Mesodermal cell (in vitro differentiated cells): ENCODE data around the gene KLK10.

Source experiments
- H3K27ac ChIP-seq: 2 replicates; pipeline ENCODE4 v1.7.0; 2013; ENCODE audit warnings: mild to moderate bottlenecking, low read depth, low read length, moderate library complexity; ENCODE audit not compliant: severe bottlenecking
- H3K36me3 ChIP-seq: 2 replicates; pipeline ENCODE4 v1.7.1; 2013; ENCODE audit warnings: mild to moderate bottlenecking, low read length, moderate library complexity; ENCODE audit not compliant: control insufficient read depth, insufficient read depth
- H3K4me1 ChIP-seq: one replicate; pipeline ENCODE4 v1.7.1; 2013; ENCODE audit warnings: mild to moderate bottlenecking, low read length; ENCODE audit not compliant: insufficient read depth, control insufficient read depth, poor library complexity, severe bottlenecking
- H3K4me3 ChIP-seq: 2 replicates; pipeline ENCODE4 v1.7.0; 2013; ENCODE audit warnings: low read length, control low read depth, mild to moderate bottlenecking; ENCODE audit not compliant: insufficient read depth, poor library complexity, severe bottlenecking; ENCODE audit errors: extremely low read depth
- H3K9me3 ChIP-seq: 2 replicates; pipeline ENCODE4 v1.7.1; 2013; ENCODE audit warnings: mild to moderate bottlenecking, low read length, moderate library complexity; ENCODE audit not compliant: control insufficient read depth
- WGBS, 2 experiments: methylation state at CpG; one replicate each; pipeline ENCODE4 v1.1.5; 2013; ENCODE audit warnings: missing lambda C conversion rate in 2 of 2; ENCODE audit not compliant: insufficient coverage in 2 of 2; 5-methylcytosine and 5-hydroxymethylcytosine counted together

The KLK10 gene

DNA sequence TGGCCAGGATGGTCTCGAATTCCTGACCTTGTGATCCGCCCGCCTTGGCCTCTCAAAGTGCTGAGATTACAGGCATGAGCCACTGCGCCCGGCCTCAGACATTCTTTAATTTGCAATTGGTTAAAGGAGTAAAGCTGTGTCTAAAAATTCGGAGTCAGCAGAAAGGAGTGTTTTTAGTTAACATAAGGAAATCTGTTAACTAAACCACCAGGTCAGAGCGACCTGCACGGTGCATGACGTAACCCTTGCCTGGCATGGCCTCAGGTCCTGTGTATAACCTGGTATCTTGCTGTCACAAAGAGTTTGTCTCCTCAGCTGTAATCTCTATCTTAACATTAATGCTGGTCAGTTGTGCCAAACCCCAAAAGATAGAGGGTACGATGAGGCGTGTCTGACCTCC is 24.8 kb upstream of the KLK10 start:
- WGBS, 2 experiments = 84 to 86% methylated on average over 8 to 9 of the region's 11 CpGs
- no peak overlapping the region for H3K4me3 ChIP-seq
- no peaks in the 10 kb centered on the region for H3K4me1 ChIP-seq
- H3K9me3 ChIP-seq = no peaks in the 10 kb centered on the region
- no peaks in the 10 kb centered on the region for H3K36me3 ChIP-seq
- no peak overlapping the region for H3K27ac ChIP-seq

DNA sequence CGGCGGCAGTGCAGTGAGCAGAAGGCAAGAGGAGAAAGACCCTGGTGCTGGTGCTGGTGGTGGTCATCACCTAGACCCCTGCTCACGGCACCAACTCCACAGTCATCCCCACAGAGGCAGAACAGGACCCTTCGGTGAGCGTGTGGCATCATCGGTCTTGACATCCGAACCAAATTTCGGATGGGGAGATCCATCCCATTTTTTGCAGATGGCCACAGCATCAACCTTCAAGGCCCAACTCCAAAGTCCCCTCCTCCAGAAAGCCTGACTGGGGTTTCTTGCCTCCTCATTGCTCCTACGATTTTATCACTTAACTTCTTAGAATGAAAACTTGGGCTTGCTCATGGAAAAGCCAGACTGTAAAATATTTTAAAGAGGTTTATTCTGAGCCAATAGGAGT is 24.0 kb upstream of the KLK10 start:
- H3K9me3 ChIP-seq = no peaks in the 10 kb centered on the region
- 91 to 100% methylated on average over 5 to 8 of the region's 9 CpGs for WGBS, 2 experiments
- no peak overlapping the region for H3K27ac ChIP-seq
- H3K4me1 ChIP-seq = no peaks in the 10 kb centered on the region
- H3K36me3 ChIP-seq = no peaks in the 10 kb centered on the region
- no peak overlapping the region for H3K4me3 ChIP-seq

DNA sequence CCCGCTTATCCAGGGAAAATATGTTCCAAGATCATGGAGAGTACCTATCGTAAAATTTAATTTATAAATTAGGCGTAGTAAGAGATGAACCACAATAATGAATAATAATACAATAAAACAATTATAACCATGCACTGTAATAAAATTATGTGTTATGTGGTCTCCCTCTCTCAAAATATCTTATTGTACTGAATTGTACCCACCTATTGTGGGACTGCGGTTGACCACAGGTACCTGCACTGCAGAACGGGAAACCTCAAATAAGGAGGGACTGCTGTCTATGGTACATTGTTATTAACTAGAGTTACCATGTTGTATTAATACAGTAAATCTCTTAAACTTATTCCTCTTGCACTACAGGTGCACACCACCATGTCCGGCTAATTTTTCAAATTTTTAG is 20.6 kb upstream of the KLK10 start:
- Histone ChIP-seq H3K4me3 (no peak overlapping the region), H3K4me1 (no peaks in the 10 kb centered on the region), H3K9me3 (no peaks in the 10 kb centered on the region), H3K27ac (no peak overlapping the region), H3K36me3 (no peaks in the 10 kb centered on the region)
- WGBS, 2 experiments = no CpG with 5 or more reads among the region's 6 CpGs

DNA sequence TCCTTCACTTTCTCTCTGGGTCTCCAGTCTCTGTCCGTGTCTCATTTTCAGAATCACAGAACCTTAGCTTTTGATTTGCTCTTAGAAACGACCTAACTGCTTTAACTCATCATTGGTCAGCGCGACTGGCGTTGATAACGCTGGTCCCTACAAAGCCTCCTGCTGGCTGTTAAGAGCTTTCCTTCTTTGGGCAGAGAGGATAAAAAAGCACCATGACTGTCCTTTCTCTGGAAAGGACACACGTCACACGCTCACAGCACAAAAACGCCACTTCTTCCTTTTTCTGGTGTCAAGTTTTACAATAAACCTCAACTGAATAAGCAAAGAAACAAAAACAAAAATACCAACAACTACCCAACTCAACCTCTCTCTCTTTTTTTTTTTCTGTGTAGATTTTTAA is 17.0 kb upstream of the KLK10 start:
- WGBS, 2 experiments = 62 to 68% methylated on average over 6 to 7 of the region's 9 CpGs
- Histone ChIP-seq H3K4me3 (no peak overlapping the region), H3K36me3 (no peaks in the 10 kb centered on the region), H3K27ac (no peak overlapping the region), H3K4me1 (no peaks in the 10 kb centered on the region), H3K9me3 (no peaks in the 10 kb centered on the region)

DNA sequence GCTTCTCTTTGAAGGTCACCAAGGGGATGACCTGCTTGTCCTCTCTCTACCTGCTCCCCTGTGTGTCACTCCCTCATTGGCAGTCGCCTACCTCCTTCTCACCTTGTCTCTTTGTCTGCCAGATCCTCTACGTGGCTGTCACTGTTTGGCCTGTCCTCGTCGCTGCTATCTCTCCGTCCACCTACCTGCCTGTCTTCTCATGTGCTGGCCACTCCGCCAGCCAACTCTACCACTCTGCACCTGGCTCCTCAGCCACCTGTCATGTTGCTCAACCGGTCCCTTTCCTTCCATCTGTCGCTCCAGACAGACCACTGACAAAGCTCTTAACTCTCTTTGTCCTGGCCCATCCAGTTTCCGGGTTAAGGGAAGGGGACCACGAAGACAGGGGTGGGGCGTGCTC is 15.2 kb upstream of the KLK10 start, which contains the start of gene KLK12:
Gene KLK12, minus strand, starts transcription at position 299 of the 400 bp plus-strand sequence. CDS start 381 bp downstream, outside the sequence.
- Histone ChIP-seq H3K36me3 (no peaks in the 10 kb centered on the region), H3K4me1 (no peaks in the 10 kb centered on the region), H3K27ac (no peak within 1 kb of the TSS), H3K9me3 (no peaks in the 10 kb centered on the region), H3K4me3 (no peak within 1 kb of the TSS)
- 72 to 85% methylated on average over 8 to 9 of the region's 11 CpGs for WGBS, 2 experiments

DNA sequence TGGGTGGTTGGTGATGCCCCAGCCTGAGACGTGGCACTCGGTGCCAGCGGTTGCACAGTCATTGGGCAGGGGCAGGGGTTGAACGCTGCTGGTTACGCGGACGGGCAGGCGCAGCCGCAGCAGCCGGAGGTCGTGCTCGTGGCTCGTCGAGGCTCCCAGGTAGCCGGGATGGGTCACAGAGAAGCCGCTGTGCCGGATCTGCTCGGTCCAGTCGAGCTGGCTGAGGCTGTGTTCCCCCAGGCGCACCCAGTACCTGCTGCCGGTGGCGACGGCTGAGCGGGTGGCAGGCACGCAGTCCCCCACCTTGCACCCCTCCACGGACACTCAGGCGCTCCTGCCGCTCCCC is 12.3 kb upstream of the KLK10 start:
- 94% methylated on average over 19 to 28 of the region's 28 CpGs for WGBS, 2 experiments
- Histone ChIP-seq H3K4me1 (no peaks in the 10 kb centered on the region), H3K4me3 (no peak overlapping the region), H3K9me3 (no peaks in the 10 kb centered on the region), H3K27ac (no peak overlapping the region), H3K36me3 (no peaks in the 10 kb centered on the region)

DNA sequence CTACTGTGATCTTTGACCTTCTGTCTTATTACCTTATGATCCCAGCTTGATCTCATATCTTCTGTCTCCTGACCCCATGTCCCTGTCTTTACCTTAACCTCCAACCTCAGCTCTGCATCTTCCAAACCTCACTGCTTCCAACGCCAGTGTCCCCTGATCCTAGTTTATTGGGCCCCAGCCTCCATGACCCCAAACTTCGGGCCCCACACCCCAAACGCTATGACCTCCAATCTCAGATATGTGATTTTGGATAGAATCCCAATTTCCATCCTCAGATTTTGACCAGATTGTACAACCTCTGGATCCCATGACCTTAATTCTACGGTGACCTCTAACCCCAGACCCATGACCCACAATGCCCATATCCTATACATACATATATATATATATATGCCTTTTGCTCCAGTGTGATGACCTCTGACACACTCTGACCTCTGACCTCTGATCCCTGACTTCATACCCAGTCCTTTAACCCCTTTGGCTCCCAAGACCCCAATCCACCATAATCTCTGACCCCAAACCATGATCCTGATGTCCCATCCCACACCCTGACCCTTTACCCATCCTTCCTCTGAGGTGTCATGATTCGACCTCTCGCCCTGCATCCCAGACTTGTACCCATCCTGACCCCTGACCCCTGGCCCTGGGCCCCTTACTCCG is 11.8 kb upstream of the KLK10 start:
- Histone ChIP-seq H3K9me3 (no peaks in the 10 kb centered on the region), H3K27ac (no peak overlapping the region), H3K4me1 (no peaks in the 10 kb centered on the region), H3K4me3 (no peak overlapping the region), H3K36me3 (no peaks in the 10 kb centered on the region)
- 94 to 95% methylated on average over 5 to 6 of the region's 7 CpGs for WGBS, 2 experiments

DNA sequence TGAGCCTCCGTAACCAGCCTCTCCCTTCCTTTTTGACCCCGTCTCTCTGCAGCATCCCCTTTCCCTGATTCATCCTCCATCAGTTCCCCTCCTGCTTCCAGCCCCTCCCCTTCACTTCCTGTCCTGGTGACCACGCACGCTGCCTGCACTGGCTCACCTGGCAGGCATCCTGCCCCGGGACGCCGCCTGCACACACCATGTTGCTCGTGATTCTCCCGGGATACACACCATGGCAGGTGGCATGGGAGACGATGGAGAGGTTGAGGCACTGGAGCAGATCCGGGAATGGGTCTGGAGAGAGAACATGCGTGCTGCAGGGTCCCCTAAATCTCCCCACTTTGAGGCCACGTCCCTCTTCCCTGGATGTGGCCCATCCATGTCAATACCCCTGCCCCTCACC is 11.1 kb upstream of the KLK10 start:
- no peaks in the 10 kb centered on the region for H3K36me3 ChIP-seq
- no peaks in the 10 kb centered on the region for H3K9me3 ChIP-seq
- no peaks in the 10 kb centered on the region for H3K4me1 ChIP-seq
- WGBS, 2 experiments = 90 to 91% methylated on average over 7 to 10 of the region's 13 CpGs
- H3K27ac ChIP-seq = no peak overlapping the region
- no peak overlapping the region for H3K4me3 ChIP-seq

DNA sequence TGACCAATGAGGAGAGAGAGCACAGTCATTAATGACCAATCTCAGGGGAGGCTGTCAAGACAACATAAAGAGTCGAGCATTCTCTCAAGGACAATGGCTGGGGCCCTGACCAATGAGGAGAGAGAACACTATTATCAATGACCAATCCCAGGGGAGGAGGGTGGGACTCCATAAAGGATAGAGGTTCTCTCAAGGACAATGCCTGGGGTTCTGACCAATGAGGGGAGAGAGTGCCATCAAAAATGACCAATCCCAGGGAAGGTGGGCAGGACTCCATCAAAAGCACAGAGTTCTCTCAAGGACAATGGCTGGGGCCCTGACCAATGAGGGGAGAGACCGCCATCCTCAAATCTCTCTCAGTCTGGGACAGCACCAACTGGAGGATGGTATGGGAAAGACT is 10.2 kb upstream of the KLK10 start:
- 100% methylated on average over 1 of the region's 2 CpGs; no CpG with 5 or more reads in 1 of the 2 experiments for WGBS, 2 experiments
- H3K4me1 ChIP-seq = no peaks in the 10 kb centered on the region

DNA sequence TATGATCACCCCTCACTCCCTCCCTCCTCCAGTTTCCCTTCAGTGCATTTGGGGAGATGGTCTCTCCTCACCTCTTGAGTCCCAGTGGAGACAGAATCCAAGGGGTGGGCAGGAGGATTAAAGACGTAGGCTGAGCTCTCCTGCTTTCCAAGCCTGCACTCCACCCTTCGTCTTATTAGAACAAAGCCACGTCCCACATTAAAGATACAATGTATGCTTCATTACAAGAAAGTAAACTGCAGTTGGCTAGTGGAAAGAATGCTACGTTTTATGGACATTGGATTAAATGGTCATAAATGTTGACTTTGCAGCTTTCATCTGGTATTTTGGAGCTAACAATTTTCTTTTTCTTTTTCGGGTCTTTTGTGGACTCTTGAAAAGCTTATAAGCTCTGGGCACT is 8.4 kb upstream of the KLK10 start:
- Histone ChIP-seq H3K27ac (no peak overlapping the region), H3K9me3 (no peaks in the 10 kb centered on the region), H3K4me1 (no peaks in the 10 kb centered on the region), H3K36me3 (no peaks in the 10 kb centered on the region), H3K4me3 (no peak overlapping the region)
- WGBS, 2 experiments = 88 to 90% methylated on average over 2 of the region's 5 CpGs

More for the DNA sequence above, 10.2 kb upstream of the KLK10 start:
- no peaks in the 10 kb centered on the region for H3K36me3 ChIP-seq
- H3K27ac ChIP-seq = no peak overlapping the region
- H3K4me3 ChIP-seq = no peak overlapping the region
- H3K9me3 ChIP-seq = no peaks in the 10 kb centered on the region

DNA sequence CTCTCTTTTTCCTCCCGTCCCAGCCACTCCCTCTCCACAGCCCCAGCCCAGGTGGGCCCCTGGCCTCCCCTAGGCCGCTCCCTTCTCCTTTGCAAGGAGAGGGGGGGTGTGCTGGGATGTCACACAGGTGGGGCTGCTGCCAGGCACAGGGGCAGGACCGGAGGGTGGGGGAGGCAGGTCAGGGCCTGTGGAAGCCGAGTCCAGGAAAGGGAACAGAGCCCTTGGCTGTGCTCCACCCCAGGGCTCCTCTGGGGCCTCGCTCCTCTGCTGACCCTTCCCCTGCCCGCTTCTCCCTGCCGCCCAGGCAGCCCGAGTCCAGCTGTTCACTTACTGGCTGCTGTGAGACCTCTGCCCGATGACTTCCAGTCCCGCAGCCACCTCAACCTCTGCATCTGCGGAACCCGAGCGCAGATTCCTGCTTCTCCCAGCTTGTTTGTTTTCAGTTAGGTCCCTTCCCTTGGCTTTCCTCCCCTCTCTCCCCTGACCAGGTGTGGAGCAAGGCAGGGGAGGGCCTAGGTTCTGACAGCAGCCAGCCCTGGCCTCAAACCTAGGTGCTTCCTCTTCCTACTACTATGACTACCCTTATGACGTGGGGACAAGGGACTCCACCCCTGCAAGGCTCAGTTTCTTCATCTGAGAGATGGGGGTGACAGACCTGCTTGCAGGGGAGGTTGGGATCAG is 7.8 kb upstream of the KLK10 start:
- no peaks in the 10 kb centered on the region for H3K9me3 ChIP-seq
- H3K4me1 ChIP-seq = no peaks in the 10 kb centered on the region
- no peak overlapping the region for H3K27ac ChIP-seq
- no peaks in the 10 kb centered on the region for H3K36me3 ChIP-seq
- 80% methylated on average over 11 of the region's 14 CpGs for WGBS, 2 experiments
- no peak overlapping the region for H3K4me3 ChIP-seq
